ENCODE data around the gene OR52R1.
"Not testable (repeated sequence)": the region's sequence is repeated elsewhere in the genome, so short reads cannot be mapped to it uniquely, and the experiment has no call there.

The OR52R1 gene

DNA sequence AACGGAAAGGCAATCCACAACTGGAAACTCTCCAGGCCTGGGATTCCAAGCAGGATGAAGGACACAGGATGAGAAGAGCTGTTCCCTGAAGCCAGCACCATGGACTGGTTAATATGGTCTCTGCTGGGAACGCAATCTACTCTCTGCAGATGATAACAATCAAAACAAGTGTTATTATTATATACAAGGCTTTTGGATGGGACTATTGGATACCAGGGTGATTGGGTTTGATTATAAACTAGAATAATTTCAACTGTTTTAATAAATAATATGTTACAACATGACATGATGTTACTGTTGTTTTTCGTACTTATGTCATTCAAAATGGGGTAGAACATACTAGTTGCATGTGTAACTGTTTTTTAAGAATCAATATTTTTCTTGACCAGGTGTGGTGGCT is at the start of gene OR52R1:
Gene OR52R1, minus strand, starts transcription at position 101 of the 400 bp plus-strand sequence. Its CDS starts 0 bp downstream, at position 101.
- DNase-seq: no peak

DNA sequence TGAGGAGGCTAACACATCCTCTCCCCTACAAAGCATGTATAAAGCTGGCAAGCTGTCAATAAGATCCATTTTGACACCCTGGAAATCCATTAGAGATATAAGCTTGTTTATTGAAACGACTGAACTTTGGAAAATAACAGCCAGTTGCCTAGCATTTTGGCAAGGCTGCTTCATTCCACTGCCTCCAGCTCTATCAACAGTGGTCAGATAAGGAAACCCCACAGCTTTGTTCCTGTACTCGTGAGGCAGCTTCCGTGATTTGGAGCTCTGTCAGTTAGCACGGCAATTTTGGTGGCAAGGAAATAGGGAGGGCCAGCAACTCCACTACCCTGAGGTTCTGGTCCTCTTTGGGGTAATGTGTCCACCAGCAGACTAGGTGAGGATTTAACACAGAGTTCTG is 46.9 kb upstream of the OR52R1 start:
- no peak for DNase-seq

DNA sequence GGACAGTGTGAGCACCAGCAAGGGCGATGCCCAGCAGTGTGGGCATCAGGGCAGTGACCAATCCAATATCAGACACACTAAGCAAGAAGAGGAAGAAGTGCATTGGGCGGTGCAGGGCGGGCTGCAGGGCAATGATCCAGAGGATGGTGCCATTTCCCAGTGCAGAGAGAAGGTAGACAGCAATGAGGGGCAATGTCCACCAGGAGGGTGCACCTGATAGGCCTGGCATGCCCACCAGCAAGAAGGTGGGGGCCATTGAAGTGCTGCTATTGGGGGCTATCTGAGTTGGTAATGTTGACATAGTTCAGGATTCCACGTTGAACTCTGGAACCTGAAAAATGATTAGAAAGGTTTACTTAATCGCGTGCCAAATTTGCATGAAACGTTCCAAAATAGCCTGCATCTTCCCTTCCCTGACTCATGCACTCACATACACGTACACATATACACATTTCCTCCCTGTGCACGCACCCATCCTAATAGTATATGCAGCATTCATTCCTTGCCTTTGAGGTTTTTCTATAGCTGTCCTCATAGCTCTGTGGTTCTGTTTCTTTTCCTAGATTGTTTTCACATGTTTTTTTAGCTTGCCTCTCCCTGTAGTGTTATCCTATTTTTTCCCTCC is 44.8 kb upstream of the OR52R1 start, which contains the start of gene OR51S1:
Gene OR51S1, minus strand, starts transcription at position 301 of the 625 bp plus-strand sequence. Its CDS starts 0 bp downstream, at position 301.
- DNase-seq: no peak

DNA sequence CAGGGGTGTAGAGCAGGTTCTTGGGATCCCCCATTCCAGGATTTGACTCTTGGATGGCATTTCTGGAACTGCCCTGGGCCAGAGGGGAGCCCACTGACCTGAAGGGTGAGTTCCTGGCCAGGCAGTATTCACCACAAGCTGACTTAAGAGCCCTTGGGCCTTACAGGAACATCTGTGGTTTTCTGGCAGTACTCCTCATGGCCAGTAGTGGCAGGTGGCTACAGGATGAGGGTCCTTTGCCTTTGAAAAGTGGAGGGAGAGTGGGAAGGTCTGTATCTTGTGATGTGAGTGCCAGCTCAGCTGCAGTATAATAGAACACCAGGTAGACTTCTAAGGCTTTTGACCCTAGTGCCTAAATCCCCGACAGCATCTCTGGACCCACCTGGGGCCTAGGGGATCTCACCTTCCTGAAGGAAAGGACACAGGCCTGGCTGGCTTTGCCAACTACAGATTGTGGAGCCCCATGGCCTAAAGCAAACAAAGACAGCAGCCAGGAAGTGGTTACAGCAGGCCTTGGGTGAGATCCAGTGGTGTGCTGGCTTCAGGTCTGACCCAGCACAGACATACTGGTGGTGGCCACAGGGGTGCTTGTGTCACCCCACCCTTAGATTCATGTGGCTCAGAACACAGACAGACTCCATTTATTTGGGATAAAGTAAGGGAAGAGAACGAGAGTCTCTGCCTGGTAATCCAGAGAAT is 35.8 kb upstream of the OR52R1 start:
- no peak for DNase-seq

DNA sequence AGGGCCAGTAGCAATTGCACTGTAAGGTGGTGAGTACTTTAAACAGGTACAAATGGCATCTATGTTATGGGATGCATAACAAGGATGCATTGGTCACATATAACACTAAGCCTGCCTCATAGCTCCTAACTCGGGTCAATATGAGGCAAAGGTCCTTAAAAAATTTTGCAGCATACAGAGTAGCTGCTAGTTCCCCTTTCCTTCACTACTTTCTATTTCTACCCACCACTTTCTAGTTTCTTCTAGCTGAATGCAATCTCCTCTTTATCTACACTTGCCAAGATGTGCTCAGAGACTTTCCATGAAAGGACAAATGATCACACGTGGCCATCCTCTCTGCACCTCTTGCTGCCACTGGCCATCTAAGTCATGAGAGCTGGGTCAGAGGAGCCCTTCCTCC is 26.7 kb upstream of the OR52R1 start:
- no peak for DNase-seq

DNA sequence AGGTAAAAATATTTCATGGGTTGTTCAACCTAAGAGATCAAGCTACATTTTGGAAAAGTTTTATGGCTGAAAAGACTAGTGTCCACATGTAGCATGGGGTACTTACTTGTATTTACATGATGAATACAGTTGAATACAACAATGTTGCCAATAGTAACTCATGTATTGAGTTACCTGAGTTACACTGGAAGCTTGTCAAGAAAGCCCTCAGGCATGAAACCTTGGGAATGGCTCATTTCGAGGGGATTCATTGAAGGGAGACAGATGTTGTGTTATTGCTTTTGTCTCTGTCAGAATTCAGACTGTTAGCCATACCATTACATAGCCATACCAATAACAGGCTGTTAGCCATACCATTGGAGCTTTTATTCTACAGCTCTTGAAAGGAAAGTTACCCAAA is 26.2 kb upstream of the OR52R1 start:
- no peak for DNase-seq

DNA sequence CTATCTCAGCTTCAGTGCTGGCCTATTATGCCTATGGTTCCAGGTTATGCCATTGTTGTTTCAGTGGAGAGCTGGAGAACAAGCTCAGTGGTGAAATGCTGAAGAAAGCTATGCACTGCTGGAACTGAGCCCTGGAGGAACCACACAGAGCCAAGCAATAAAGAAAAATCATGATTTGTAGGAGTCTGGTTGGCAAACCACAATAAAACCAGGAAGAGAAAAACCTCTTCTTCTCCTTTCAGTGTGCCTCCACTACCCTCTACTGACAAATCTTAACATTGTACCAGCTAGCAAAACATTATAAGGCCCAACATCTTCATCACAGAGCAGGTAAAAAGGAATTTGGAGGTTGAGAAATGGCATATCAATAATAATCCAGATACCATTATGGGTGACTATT is 22.2 kb upstream of the OR52R1 start:
- DNase-seq: no peak

DNA sequence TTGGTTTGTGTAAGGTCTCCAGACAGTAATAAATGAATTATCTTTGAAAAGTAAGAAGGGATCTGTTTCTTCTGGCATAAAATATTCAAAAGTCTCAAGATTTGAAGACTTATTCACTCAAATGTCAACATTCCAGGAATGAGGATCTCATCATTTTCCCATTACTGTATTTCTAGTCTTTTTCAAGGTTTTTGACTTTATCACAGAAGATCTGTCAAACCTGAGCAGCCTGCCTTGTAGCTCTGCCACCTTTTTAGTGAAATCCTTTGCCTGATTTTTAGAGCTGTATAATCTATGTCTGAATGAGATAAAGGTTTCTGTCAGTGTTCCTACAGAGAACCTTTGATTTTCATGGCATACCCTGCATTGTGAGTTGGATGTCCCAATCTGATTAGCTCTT is 21.0 kb upstream of the OR52R1 start:
- DNase-seq: no peak

DNA sequence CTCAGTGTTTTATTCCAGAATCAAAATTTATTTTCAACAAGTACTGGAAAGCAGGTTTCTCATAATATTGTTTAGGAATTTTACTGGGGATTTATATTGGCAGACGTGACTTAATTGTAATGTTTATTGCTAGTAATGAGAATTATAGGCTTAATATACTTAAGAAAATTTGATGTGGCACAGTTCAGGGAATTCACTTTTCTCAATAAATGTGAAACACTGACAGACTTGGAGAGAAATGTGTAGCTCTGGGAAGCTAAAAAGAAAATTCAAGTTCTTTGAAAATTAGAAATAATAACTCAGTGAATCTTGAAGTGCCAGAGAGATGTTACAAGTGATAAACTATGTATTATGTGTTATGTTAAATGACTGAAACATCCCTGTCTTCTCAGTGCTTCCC is 16.8 kb upstream of the OR52R1 start, which contains the start of gene OR51F2:
Gene OR51F2, plus strand, starts transcription at position 301 of the 400 bp plus-strand sequence. CDS start 101 bp downstream, outside the sequence.
- DNase-seq: no peak

DNA sequence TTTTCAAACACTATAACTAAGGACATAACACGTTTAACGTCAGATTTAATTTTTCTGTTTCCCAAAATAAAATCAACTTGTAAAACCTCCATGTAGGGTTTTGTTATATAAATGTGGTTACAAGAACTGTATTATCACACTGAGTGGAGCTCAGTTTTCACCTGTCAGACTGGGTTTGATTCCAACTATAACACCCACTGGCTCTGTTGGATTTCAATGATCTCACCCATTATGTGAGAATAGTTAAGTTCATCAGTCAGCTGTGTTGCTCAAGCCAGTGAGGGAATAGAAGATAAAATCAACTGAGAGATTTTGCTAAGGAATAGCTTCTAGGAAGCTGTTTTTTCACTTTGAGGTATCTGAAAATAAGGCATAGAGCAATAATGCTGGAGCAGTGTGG is 5.1 kb upstream of the OR52R1 start:
- DNase-seq: no peak

DNA sequence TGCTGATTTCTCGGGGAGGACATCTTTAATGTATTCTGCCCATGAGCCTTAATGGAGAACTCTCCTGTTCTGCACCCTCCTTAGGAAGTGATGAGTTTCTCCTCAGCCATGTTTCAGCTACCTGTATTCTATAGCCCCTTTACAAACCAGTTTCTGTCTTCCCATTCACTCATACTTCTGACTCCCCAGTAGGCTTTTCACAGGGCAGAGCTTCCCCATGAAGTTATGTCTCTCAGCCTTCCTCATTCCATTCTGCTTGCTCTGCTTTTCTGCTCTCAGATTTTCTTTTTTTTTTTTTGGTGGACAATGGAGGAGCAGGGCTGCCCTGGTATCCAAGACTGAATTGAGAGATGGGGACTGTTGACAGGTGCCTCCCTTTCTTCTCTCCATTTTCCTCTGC is 4.3 kb upstream of the OR52R1 start:
- no peak for DNase-seq

DNA sequence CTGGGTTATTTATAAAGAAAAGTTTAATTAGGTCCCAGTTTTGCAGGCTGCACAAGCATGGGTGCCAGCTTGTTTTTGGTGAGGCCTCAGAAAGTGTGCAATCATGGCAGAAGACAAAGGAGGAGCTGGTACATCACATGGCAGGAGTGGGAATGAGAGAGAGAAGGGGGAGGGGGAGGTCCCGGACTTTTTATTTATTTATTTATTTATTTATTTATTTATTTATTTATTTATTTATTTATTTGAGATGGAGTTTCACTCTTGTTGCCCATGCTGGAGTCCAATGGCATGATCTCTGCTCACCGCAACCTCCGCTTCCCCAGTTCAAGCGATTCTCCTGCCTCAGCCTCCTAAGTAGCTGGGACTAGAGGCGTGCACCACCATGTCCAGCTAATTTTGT is 2.9 kb downstream of the OR52R1 start:
- not testable (repeated sequence) for DNase-seq

DNA sequence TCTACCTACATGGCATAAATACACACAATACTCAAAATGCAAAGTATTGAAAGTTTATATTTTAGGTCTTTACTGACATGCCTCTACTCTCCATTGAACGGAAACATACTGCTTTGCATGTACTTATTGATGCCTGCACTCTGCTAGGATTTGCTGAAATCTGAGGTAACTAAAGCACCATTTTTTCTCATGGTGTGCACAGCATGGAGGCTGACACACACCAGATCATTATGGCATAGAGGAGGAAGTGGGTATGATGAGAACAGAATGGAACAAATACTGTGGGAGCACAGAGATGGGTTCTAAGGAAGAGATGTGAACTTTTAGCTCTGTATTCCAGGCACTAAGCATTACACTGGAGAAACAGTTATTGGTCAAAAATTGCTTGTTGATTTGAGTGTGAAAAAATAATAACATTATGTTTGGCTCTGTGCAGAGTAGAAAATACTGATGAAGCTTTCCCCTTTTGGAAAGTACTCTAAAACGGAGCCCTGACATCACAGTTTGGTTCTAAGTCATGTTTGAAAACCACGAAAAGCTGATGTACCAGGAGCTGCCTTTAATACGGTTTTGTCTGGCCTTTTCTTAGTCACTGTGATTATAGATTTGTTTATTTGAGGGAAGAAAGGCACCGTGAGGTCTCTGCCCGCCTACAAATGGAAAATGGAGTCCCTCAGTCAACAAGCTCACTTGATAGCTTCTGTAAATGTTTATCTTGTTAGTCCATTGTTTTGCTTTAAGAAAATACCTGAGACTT is 5.6 kb downstream of the OR52R1 start:
- no peak for DNase-seq

DNA sequence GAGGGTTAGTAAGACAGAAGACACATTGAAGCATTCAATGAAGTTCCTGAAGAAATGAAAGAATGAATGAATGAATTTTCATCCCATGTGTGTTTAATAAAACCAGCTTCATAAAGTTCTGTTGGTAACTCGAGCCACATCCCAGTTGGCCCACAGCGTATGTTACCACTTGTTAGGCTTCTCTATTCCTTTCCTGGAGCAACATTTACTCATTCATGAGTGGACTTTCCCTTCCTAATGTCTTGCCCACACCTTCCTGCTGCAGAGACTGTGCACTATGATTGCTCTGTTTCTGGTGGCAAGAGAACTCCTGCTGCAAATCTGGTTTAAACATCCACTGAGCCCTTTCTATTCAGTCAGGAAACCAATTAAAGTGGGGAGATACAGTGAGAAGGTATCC is 7.0 kb downstream of the OR52R1 start:
- DNase-seq: no peak

DNA sequence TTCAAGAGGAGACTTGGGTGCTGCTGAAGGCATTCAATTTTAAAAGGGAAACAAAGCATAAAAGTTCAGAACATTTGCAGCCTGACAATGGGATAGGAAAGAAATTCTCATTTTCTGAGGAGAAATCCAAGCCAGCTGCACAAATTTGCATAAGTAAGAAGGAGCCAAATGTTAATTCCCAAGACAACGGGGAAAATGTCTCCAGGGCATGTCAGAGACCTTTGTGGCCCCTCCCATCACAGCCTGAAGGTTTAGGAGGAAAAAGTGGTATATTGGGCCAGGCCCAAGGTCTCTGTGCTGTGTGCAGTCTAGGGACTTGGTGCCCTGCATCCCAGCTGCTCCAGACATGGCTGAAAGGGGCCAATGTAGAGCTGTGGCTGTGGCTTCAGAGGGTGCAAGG is 21.7 kb downstream of the OR52R1 start:
- no peak for DNase-seq

DNA sequence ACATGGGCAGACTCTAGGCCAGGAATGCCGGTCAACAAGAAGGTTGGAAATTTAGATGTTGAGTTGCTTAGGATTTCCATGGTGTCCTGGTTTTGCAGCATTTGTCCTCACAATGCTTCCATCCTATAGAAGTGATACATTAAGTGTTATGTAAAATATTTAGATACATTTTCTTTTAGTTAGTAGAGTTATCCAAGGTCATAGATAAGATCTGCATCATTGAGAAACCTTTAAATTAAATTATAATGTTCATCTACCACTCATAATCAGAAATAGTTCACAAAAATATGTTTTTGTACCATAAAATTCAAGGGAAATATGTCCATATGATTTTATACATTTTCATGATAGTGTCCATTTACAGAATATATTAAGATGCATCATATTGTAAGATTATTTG is 34.3 kb downstream of the OR52R1 start, which contains the start of gene OR51F1:
Gene OR51F1, minus strand, starts transcription at position 101 of the 400 bp plus-strand sequence. Its CDS starts 0 bp downstream, at position 101.
- no peak for DNase-seq

DNA sequence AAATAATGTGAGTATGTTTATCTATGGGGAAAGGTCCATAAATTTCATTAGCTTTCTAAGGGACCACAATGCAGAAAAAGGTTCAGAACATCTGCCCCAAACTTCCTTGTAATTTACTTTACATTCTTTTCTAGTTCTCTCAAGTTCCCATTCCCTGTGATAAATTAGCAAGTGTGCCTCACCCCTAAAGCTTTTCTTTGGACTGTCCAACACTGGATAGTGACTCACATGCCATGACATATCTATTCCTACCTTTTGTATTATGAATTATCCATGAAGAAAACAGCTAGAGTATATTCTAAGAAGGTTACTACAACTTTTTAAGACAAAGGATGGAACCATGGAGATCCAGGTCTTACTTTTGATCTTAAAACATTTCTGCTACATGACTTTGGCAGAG is 36.1 kb downstream of the OR52R1 start:
- DNase-seq: no peak

DNA sequence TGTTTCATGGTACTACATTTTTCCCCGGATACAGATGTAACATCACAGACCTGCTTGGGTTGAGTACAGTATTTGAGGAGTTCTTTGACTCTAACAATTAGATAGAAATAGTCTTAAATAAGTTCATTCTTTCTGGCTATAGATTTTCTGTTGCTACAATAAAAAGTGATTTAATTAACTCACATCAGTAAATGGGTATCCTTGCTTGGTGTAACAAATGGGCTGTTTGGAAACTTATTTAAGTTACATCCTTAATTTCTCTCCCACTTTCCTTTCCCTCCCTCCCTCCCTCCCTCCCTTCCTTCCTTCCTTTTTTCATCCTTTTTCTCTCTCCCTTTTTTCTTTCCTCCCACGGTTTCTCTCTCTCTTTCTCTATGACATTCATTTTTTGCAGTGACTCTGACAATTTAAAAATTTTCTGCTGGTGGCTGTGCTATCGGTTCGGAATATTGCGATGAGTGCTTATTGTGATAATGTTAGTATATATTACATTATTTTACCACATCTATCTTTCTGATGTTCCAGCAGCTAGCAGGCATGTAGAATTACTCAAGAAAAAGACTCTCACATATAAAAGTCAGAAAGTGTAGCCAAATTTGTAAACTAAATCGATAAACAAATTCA is 37.6 kb downstream of the OR52R1 start:
- no peak for DNase-seq

DNA sequence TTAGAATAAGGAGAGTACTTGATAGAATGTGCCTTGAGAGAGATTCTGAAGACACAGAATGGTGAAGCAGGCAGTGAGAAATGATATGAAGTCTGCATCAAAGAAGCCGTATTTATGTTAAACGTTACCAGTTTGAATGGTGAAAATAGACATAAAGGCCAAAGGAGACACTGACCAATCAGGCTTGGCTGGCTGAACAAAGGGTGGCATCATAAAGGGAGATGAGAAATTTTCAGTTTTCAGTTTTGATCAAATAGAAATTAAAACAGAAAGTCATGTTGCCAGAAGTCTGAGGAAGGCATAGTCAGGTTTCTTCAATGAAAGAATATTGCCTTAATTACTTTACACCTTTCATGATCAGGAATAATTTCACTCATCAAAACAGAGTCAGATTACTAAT is 41.1 kb downstream of the OR52R1 start:
- no peak for DNase-seq

Measured in CD4-positive, alpha-beta T cell treated with Interferon gamma for 1 hour (primary cell).